GM19397 (cell line): ENCODE measurements around the gene RASGRF2.
"Not testable (repeated sequence)": the region's sequence is repeated elsewhere in the genome, so short reads cannot be mapped to it uniquely, and the experiment has no call there.

Source experiments
- ATAC-seq: cut with Tn5 transposase; IDR thresholded peaks from one replicate; pipeline ENCODE4 v1.9.1; 2021; ENCODE audit warnings: mild to moderate bottlenecking, moderate library complexity; ENCODE audit not compliant: unreplicated experiment

The RASGRF2 gene

GRCh38 chr5:80978772-80979317 is 18.7 kb downstream of the RASGRF2 start:
- no peak for ATAC-seq

GRCh38 chr5:80982093-80982492 is 21.9 kb downstream of the RASGRF2 start:
- ATAC-seq: no peak

DNA sequence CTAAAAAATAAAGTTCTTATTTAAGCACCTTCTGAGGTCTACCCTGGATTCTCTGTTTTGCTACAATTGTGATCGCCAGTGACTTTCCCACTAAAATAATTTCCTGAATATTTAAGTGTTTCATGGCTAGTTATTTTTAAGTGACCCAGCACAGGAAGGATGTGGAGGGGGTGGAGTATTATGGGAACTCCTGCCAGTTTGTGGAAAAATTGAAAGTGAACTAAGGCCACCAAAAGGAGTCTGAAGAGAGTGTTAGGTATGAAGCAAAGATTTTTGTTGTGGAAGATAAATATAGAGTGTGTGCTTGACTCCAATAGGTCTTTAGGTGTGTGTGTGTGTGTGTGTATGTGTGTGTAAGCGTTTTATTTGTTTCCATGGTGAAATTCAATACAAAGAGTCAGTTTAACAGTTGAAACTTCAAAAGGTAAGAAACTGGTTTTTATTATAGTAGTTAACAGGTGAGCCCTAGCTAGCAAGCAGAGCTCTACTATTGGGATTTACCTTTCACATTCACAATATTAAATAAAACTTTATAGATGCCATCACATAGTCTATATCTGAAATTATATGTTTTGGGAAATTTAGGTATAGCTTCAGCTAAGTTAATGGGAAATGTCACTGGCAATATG is 25.6 kb downstream of the RASGRF2 start:
- no peak for ATAC-seq

- no peak for ATAC-seq
Measured at GRCh38 chr5:80986382-80986781, 26.2 kb downstream of the RASGRF2 start.

DNA sequence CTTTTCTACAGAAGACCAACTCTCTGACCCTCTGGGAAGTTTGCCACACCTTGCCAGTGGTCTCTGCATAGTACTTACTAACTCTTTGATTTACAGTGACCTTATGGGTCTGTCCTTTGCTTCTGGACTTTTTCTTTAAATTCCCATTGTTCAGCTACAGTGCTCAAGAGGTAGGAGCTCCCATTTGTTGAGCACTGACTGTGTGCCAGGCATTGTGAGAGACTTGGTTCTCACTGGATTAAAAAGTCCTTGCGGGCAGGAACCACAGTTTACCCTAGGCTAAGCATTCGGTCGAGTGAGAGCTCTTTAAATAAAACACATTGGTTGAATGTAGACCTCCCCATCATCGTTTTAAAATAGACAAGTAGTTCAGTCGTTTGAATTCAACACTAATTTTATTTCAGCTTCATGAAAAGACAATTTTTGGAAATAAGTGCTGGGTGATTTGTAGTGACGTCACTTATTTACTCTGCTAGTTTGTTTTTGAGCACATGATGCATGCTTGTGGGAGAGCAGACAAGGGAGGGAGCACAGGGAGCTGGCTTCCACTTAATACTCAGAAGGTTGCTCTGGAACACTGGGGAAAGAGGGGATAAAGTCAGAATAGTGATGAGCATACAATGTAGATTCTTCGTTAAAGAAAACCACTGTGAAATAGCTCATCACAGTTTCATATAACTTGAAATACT is 27.1 kb downstream of the RASGRF2 start:
- no peak for ATAC-seq

DNA sequence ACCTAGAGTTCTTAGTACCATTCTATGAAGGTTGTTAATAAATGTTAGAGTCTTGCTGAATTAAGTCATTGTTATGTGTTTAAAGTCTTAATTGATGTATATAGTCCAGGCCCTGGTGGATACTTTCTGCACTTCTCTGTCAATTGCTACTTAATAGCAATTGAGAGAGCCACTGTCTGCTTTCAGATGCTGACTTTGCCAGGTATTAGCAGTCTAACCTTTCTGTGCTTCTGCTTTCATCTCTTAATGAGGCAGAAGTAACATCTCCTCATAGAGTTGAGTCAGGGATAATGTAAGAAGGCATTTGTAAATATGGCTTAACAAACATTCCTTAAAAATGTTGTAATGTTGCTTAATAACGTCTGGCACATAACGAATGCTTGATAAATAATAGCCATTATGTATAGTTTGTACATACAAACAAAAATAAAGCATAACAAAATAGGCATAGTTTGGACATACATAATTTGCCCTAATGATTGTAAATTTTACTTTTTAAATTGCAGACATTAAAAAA is 28.3 kb downstream of the RASGRF2 start:
- ATAC-seq: no peak

DNA sequence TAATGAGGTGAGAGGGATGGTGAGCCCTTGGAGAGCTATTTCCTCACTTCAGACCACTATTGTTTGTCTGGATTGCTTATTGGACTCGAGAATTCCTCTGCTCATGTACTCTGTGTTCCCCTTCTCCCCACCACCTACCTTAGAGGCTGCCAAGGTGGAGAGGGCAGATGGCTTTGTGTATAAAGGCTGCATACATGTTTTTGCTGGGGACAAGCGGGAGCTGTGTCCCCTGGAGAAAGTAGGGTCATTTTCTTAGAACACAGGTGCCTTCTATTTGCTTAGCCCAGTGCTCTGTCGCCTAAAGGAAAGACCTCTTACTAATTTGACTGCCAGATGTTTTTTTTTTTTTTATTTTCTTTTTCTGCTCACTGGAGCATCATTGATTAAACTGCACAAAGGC is 29.7 kb downstream of the RASGRF2 start:
- ATAC-seq: no peak

GRCh38 chr5:80990527-80990926 is 30.4 kb downstream of the RASGRF2 start:
- no peak for ATAC-seq

GRCh38 chr5:80990971-80991370 is 30.8 kb downstream of the RASGRF2 start:
- ATAC-seq: no peak

GRCh38 chr5:80995908-80996307 is 35.7 kb downstream of the RASGRF2 start:
- ATAC-seq: no peak

- ATAC-seq: no peak
Measured at GRCh38 chr5:80998590-80998979, 38.4 kb downstream of the RASGRF2 start.

DNA sequence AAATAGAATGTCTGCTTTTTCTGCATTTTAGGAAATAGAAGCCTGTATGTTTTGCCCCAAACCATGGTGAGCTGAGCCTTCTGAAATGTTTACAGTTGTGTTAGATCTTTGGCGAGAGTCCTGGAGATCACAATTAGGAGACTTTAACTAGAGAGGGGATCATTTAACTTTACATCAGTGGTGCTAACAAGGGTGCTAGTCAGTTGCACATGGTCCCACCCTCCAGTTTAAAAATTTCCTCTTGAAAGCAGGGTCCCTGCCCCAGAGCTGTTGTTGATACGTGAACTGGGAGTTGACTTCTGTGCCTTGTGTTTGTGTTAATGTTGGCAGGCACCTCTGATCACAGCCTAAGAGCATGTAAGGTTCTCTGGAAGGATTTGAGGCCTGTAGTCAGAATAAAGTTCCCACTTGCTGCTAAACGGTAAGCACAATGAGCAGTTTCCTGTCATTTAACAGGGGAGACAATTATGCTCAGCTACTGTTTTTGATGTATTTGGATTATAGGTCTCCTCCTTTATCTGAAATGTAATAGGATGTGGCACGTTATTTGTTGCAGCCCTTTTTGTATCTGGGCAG is 43.7 kb downstream of the RASGRF2 start:
- ATAC-seq: no peak

GRCh38 chr5:81005708-81006107 is 45.5 kb downstream of the RASGRF2 start:
- no peak for ATAC-seq

DNA sequence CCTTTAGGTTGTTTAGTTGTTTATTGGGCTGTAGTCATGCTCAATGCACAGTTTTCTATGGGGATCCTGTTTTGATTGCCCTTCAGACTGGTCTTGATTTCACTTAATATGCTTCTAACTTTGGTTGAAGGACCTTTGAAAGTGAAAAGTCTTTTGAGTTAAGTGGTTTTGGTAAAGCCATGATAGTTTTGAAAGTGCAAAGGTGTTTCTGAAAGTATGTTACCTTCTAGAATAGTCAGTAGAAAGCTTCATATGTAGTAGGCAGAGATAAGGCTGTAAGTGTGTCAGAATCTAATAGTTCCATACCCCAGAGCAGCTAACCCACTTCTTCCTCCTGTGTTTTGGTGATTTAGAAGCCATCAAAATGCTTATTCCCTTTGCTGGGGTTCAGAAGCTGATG is 46.1 kb downstream of the RASGRF2 start:
- no peak for ATAC-seq

- no peak for ATAC-seq
Measured at GRCh38 chr5:81006947-81007636, 46.9 kb downstream of the RASGRF2 start.

DNA sequence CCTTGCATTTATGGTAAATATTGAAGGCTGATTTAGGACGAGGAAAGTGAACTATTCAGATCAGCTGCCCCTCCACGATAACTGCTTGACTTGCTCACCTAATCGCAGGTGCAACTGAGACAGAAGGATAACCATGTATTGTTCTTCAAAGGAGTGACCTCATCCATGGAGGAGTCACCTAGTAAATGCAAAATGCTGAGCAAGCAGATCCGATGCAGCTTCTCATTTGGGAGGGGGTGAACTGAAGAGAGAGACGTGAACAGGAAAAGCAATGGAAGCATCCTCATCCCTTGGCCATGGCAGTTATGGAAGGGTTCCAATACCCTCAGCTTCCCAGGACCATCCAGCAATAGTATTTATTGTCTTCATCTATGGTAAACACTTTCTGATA is 47.5 kb downstream of the RASGRF2 start:
- no peak for ATAC-seq

DNA sequence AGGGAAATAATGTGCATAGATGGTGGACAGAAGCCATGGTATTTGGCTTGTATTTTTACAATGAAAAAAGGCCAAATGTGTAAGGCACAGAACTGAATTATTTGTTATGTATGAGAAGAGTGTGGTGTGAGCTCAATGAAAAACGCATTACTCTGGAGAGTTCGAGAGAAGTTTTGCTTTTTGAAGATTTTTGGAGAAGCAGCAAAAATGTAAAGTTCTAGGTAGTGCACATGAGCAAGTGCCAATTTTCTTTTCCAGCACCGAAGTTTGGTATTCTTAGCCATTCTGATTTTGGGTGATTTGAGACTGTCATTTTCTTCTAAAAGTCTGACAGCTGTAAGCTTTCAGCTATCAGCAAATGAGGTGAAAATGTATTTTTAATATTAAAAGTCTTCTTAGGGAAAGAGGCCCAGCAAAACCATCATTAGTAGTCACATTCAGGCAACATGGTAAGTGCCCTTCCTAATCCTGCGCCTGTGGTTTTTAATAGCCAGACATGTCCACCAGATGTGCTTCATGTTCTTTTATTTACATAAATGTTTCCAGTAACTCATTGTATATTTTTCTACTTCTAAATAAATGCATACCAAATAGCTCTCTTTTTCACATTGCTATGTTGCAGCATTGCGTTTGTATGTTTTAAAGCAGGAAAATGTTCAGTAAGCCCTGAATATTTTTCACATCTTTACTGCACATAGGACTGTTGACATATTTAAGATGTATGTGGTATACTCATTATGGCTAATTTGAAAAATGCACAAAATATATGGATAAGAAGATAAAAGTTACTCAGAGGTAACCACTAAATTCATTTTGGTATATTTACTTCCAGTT is 50.4 kb downstream of the RASGRF2 start:
- ATAC-seq: no peak

DNA sequence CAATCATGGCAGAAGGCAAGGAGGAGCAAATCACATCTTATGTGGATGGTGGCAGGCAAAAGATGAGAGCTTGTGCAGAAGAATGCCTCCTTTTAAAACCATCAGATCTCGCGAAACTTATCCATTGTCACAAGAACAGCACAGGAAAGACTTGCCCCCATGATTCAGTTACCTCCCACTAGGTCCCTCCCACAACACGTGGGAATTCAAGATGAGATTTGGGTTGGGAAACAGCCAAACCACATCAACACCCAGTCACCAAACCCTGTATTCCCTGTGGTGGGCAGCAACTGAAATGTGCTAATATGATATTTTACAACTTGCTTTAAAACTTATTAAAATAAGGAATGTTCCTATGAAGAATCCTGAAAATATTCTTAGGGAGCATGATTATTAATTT is 54.2 kb downstream of the RASGRF2 start:
- ATAC-seq: no peak

GRCh38 chr5:81016116-81016515 is 56.0 kb downstream of the RASGRF2 start:
- ATAC-seq: no peak

- no peak for ATAC-seq
Measured at GRCh38 chr5:81017320-81017719, 57.2 kb downstream of the RASGRF2 start.

DNA sequence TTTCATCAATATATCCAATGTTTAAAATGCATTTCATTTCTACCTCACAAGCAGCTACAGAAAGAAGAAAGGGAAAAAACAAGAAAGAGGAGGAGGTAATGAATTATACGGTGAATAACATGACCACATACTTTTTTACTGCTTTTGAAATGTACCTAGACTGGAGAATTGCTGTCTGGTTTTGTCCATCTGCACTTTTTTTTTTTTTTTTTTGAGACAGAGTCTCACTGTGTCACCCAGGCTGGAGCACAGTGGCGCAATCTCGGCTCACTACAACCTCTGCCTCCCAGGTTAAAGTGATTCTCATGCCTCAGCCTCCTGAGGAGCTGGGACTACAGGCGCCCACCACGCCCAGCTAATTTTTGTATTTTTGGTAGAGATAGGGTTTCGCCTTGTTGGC is 58.4 kb downstream of the RASGRF2 start:
- ATAC-seq: not testable (repeated sequence)
